ENCODE data around the gene HGFAC. TPM values are rescaled to one million over a fixed set of nuclear protein-coding genes. Genes with fewer than 3 reads are reported as not detected.

HGFAC gene
- total and polyA plus RNA-seq, 5 donors from 2014 or later = 0.11 TPM; not detected in 4

DNA sequence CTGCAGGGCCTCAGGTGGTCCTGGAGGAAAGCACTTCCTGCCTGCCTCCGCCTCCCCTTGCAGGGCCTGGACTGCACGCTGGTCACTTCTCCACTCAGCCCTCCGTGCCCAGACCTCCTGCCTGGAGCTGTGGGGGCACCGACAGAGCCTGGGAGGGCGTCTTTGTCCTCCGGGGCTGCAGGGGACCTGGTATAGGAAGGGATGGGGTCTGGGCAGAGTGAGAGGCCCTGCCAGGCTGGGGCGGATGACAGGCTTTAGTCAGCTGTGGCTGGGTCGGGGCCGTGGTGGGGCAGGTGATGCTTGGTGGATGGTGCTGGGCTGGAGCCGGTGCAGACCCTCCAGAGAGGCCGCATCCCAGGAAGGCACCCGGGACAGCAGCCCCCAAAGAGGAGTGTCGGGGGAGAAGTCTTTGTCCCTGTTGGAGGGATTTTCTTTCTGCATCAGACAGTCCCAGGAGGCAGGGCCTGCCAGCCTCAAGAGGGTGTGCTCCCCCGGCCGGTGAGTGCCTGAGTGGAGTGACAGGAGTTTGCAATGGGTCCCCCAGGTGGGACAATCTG is 22.7 kb downstream of the HGFAC start:
- no peaks in the 10 kb centered on the region for H3K36me3 ChIP-seq (ENCODE audit: control insufficient read depth, insufficient read depth, low read length)
- Mint-ChIP-seq H3K36me3 (peaks cover 3% of the 10 kb centered on the region), H3K27me3 (peaks cover 30% of the 10 kb centered on the region), H3K4me3 (peak overlapping the region in 1 of 4 donors; percentile 46), H3K4me1 (peaks cover 0 to 2% (median 0%) of the 10 kb centered on the region in 4 donors), H3K27ac (no peak overlapping the region), H3K9me3 (no peaks in the 10 kb centered on the region)
- no peaks in the 10 kb centered on the region for H3K4me1 ChIP-seq (ENCODE audit: control insufficient read depth, insufficient read depth, low read length, poor library complexity, severe bottlenecking)
- H3K27ac ChIP-seq (ENCODE audit: insufficient read depth, low read length, poor library complexity, severe bottlenecking) = no peak overlapping the region
- DNase-seq (no peak), ATAC-seq (ENCODE audit: low read depth in 2 of 2) (no peak)
- H3K27me3 ChIP-seq (ENCODE audit: control insufficient read depth, insufficient read depth, low read length) = no peaks in the 10 kb centered on the region
- no peaks in the 10 kb centered on the region for H3K9me3 ChIP-seq (ENCODE audit: control insufficient read depth in 2 of 2, low read length in 2 of 2)
- H3K4me3 ChIP-seq (ENCODE audit: low read depth, low read length) = no peak overlapping the region

DNA sequence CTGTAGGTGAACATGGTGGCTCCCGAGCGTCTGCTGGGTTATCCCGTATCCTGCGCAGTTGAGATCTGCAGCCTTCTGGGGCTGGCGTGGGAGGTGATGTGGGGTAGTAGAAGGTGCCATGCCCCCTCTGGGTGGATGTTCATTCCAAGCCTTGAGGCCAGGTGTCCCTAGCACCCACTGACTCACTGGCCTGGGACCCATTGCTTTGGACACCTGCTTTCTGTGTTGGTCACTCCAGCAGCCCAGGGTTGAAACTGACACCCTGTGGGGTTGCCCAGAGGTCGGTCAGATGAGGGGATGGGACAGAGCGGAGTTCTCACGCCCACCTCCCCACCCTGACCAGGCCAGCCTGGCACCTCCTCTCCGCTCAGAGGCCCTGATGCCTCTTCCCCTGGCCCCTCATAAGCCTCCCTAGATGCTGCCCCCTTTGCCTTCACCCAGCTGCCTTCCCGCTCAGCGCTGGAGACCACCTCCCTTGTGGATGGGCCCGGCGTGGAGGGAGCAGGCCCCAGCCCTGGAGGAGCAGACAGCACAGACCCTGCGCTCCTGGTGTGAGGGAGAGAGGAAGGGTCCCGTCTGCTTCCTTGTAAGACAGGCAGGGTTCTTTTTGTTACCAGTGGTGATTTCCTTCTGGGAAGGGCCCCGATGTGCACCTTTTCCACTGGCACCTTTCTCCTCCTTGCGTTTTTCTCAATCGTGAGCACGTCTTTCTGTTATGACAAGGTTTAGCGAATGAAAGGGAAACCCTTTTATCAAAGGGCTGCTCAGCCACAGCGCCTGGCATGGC is 23.3 kb downstream of the HGFAC start:
- H3K4me3 ChIP-seq (ENCODE audit: low read depth, low read length) = no peak overlapping the region
- no peak overlapping the region for H3K4me3 Mint-ChIP-seq
- H3K9me3 ChIP-seq (ENCODE audit: control insufficient read depth in 2 of 2, low read length in 2 of 2) = no peaks in the 10 kb centered on the region
- H3K27me3 ChIP-seq (ENCODE audit: control insufficient read depth, insufficient read depth, low read length) = no peaks in the 10 kb centered on the region
- no peak overlapping the region for H3K27ac Mint-ChIP-seq
- H3K36me3 Mint-ChIP-seq = peaks cover 1% of the 10 kb centered on the region
- H3K4me1 ChIP-seq (ENCODE audit: control insufficient read depth, insufficient read depth, low read length, poor library complexity, severe bottlenecking) = no peaks in the 10 kb centered on the region
- DNase-seq = no peak
- no peak for ATAC-seq (ENCODE audit: low read depth in 2 of 2)
- peaks cover 25% of the 10 kb centered on the region for H3K27me3 Mint-ChIP-seq
- no peaks in the 10 kb centered on the region for H3K9me3 Mint-ChIP-seq
- no peaks in the 10 kb centered on the region for H3K36me3 ChIP-seq (ENCODE audit: control insufficient read depth, insufficient read depth, low read length)
- H3K27ac ChIP-seq (ENCODE audit: insufficient read depth, low read length, poor library complexity, severe bottlenecking) = no peak overlapping the region
- H3K4me1 Mint-ChIP-seq = peaks cover 0 to 2% (median 0%) of the 10 kb centered on the region in 4 donors

GRCh38 chr4:3465698-3466671 is 24.2 kb downstream of the HGFAC start:
- Histone ChIP-seq H3K4me3 (ENCODE audit: low read depth, low read length) (no peak overlapping the region), H3K27ac (ENCODE audit: insufficient read depth, low read length, poor library complexity, severe bottlenecking) (no peak overlapping the region), H3K27me3 (ENCODE audit: control insufficient read depth, insufficient read depth, low read length) (no peaks in the 10 kb centered on the region), H3K9me3 (ENCODE audit: control insufficient read depth in 2 of 2, low read length in 2 of 2) (no peaks in the 10 kb centered on the region), H3K36me3 (ENCODE audit: control insufficient read depth, insufficient read depth, low read length) (no peaks in the 10 kb centered on the region), H3K4me1 (ENCODE audit: control insufficient read depth, insufficient read depth, low read length, poor library complexity, severe bottlenecking) (no peaks in the 10 kb centered on the region)
- Mint-ChIP-seq H3K9me3 (no peaks in the 10 kb centered on the region), H3K27ac (no peak overlapping the region), H3K4me1 (peaks cover 0 to 2% (median 0%) of the 10 kb centered on the region in 4 donors), H3K4me3 (no peak overlapping the region), H3K36me3 (no peaks in the 10 kb centered on the region), H3K27me3 (peaks cover 20% of the 10 kb centered on the region)
- no peak for DNase-seq
- ATAC-seq (ENCODE audit: low read depth in 2 of 2) = no peak

DNA sequence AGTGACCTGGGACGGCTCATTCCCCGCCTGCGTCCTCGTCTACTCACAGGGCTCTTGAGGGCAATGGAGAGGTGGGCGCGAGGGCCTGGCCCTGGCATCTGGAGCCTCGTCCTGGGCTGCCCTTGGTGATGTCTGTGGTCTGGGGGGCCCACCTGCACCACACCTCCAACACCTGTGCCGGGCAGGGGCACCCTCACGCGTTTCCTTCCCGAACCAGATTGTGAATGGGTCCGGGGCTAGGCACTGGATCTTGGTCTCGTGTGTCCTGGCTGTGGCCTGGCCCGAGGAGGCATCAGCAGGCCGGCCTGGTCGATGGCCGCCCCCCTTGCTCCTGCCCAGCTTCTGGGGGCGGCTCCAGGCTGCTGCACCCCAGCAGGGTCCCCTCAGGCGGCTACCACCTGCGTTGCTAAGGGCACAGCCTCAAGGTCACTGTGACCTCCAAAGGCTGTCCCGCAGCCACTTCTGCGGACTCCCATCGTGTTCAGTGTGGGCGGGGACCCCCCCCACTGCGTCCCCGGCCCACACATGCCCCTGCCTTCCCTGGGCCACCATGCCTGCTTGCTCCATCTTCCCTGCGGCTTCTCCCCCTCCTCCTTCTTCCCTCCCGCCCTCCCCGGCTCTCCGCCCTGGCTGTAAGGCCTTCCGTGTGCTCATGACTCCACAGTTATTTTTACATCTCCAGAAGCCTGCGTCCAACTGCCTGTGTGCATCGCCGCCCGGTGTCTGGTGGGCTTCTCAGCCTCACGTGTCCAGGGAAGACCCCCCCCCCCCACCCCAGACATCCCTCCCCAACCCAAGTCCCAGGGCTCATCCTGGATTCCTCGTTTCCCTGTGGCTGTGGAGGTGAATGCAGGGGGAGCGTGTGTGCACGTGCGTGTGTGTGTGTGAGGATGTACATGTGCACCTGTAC is 25.2 kb downstream of the HGFAC start:
- H3K4me3 Mint-ChIP-seq = no peak overlapping the region
- no peak overlapping the region for H3K27ac Mint-ChIP-seq
- Histone ChIP-seq H3K9me3 (ENCODE audit: control insufficient read depth in 2 of 2, low read length in 2 of 2) (no peaks in the 10 kb centered on the region), H3K36me3 (ENCODE audit: control insufficient read depth, insufficient read depth, low read length) (no peaks in the 10 kb centered on the region), H3K27ac (ENCODE audit: insufficient read depth, low read length, poor library complexity, severe bottlenecking) (no peak overlapping the region), H3K4me1 (ENCODE audit: control insufficient read depth, insufficient read depth, low read length, poor library complexity, severe bottlenecking) (no peaks in the 10 kb centered on the region), H3K27me3 (ENCODE audit: control insufficient read depth, insufficient read depth, low read length) (no peaks in the 10 kb centered on the region), H3K4me3 (ENCODE audit: low read depth, low read length) (no peak overlapping the region)
- no peak for DNase-seq
- peaks cover 20% of the 10 kb centered on the region for H3K27me3 Mint-ChIP-seq
- H3K4me1 Mint-ChIP-seq = peaks cover 0 to 2% (median 0%) of the 10 kb centered on the region in 4 donors
- H3K36me3 Mint-ChIP-seq = no peaks in the 10 kb centered on the region
- H3K9me3 Mint-ChIP-seq = no peaks in the 10 kb centered on the region
- no peak for ATAC-seq (ENCODE audit: low read depth in 2 of 2)

- no peak overlapping the region for H3K27ac ChIP-seq (ENCODE audit: insufficient read depth, low read length, poor library complexity, severe bottlenecking)
- no peak for ATAC-seq (ENCODE audit: low read depth in 2 of 2)
- no peak for DNase-seq
- Mint-ChIP-seq H3K9me3 (no peaks in the 10 kb centered on the region), H3K27me3 (peaks cover 13% of the 10 kb centered on the region), H3K4me1 (peaks cover 0 to 2% (median 0%) of the 10 kb centered on the region in 4 donors), H3K27ac (no peak overlapping the region), H3K4me3 (no peak overlapping the region), H3K36me3 (no peaks in the 10 kb centered on the region)
- no peak overlapping the region for H3K4me3 ChIP-seq (ENCODE audit: low read depth, low read length)
- H3K4me1 ChIP-seq (ENCODE audit: control insufficient read depth, insufficient read depth, low read length, poor library complexity, severe bottlenecking) = no peaks in the 10 kb centered on the region
- no peaks in the 10 kb centered on the region for H3K27me3 ChIP-seq (ENCODE audit: control insufficient read depth, insufficient read depth, low read length)
- H3K36me3 ChIP-seq (ENCODE audit: control insufficient read depth, insufficient read depth, low read length) = no peaks in the 10 kb centered on the region
- no peaks in the 10 kb centered on the region for H3K9me3 ChIP-seq (ENCODE audit: control insufficient read depth in 2 of 2, low read length in 2 of 2)
Observed at GRCh38 chr4:3467601-3468031, 25.8 kb downstream of the HGFAC start.

- no peaks in the 10 kb centered on the region for H3K4me1 Mint-ChIP-seq
- no peak overlapping the region for H3K4me3 ChIP-seq (ENCODE audit: low read depth, low read length)
- no peak for DNase-seq
- H3K27me3 Mint-ChIP-seq = peaks cover 11% of the 10 kb centered on the region
- no peaks in the 10 kb centered on the region for H3K9me3 Mint-ChIP-seq
- ATAC-seq (ENCODE audit: low read depth in 2 of 2) = no peak
- H3K27ac ChIP-seq (ENCODE audit: insufficient read depth, low read length, poor library complexity, severe bottlenecking) = no peak overlapping the region
- H3K27me3 ChIP-seq (ENCODE audit: control insufficient read depth, insufficient read depth, low read length) = no peaks in the 10 kb centered on the region
- no peaks in the 10 kb centered on the region for H3K36me3 Mint-ChIP-seq
- no peaks in the 10 kb centered on the region for H3K4me1 ChIP-seq (ENCODE audit: control insufficient read depth, insufficient read depth, low read length, poor library complexity, severe bottlenecking)
- H3K9me3 ChIP-seq (ENCODE audit: control insufficient read depth in 2 of 2, low read length in 2 of 2) = no peaks in the 10 kb centered on the region
- no peak overlapping the region for H3K4me3 Mint-ChIP-seq
- no peaks in the 10 kb centered on the region for H3K36me3 ChIP-seq (ENCODE audit: control insufficient read depth, insufficient read depth, low read length)
- H3K27ac Mint-ChIP-seq = no peak overlapping the region
Observed at GRCh38 chr4:3468154-3468553, 26.4 kb downstream of the HGFAC start.

GRCh38 chr4:3468804-3469203 is 27.0 kb downstream of the HGFAC start:
- Mint-ChIP-seq H3K9me3 (no peaks in the 10 kb centered on the region), H3K27me3 (peaks cover 11% of the 10 kb centered on the region), H3K27ac (no peak overlapping the region), H3K4me1 (no peaks in the 10 kb centered on the region), H3K36me3 (no peaks in the 10 kb centered on the region), H3K4me3 (no peak overlapping the region)
- ATAC-seq (ENCODE audit: low read depth in 2 of 2) = no peak
- H3K4me3 ChIP-seq (ENCODE audit: low read depth, low read length) = no peak overlapping the region
- H3K27ac ChIP-seq (ENCODE audit: insufficient read depth, low read length, poor library complexity, severe bottlenecking) = no peak overlapping the region
- H3K36me3 ChIP-seq (ENCODE audit: control insufficient read depth, insufficient read depth, low read length) = no peaks in the 10 kb centered on the region
- no peak for DNase-seq
- H3K4me1 ChIP-seq (ENCODE audit: control insufficient read depth, insufficient read depth, low read length, poor library complexity, severe bottlenecking) = no peaks in the 10 kb centered on the region
- H3K9me3 ChIP-seq (ENCODE audit: control insufficient read depth in 2 of 2, low read length in 2 of 2) = no peaks in the 10 kb centered on the region
- no peaks in the 10 kb centered on the region for H3K27me3 ChIP-seq (ENCODE audit: control insufficient read depth, insufficient read depth, low read length)

Data from CD4-positive, CD25-positive, alpha-beta regulatory T cell (primary cell).